Nephron progenitor cell (in vitro differentiated cells): Measurements from ENCODE around the gene AFAP1.

Experiments
- DNase-seq: peaks from one replicate; pipeline ENCODE4 v3.0.0; 2021
- H3K27ac Mint-ChIP-seq: 2 replicates; pipeline ENCODE4 v1.8.0; 2021; ENCODE audit warnings: mild to moderate bottlenecking, moderate library complexity, mixed read lengths
- H3K27me3 Mint-ChIP-seq: 2 replicates; pipeline ENCODE4 v1.8.0; 2021; ENCODE audit warnings: mild to moderate bottlenecking, low read depth, mixed read lengths; ENCODE audit not compliant: poor library complexity
- H3K36me3 Mint-ChIP-seq: 2 replicates; pipeline ENCODE4 v1.8.0; 2021; ENCODE audit warnings: low read depth, mixed read lengths
- H3K4me1 Mint-ChIP-seq: 2 replicates; pipeline ENCODE4 v1.8.0; 2021; ENCODE audit warnings: mixed read lengths
- H3K4me3 Mint-ChIP-seq: 2 replicates; pipeline ENCODE4 v1.8.0; 2021; ENCODE audit warnings: mild to moderate bottlenecking, moderate library complexity, mixed read lengths
- H3K9me3 Mint-ChIP-seq: 2 replicates; pipeline ENCODE4 v1.8.0; 2021; ENCODE audit warnings: mild to moderate bottlenecking, moderate library complexity, mixed read lengths
- TF ChIP-seq, protein P1 (sequence below): fragments of 200-600 bp; sonication (generic); IDR thresholded peaks from 2 replicates; pipeline ENCODE4 v1.5.0; 2021; ENCODE audit warnings: antibody characterized with exemption

Gene AFAP1

DNA sequence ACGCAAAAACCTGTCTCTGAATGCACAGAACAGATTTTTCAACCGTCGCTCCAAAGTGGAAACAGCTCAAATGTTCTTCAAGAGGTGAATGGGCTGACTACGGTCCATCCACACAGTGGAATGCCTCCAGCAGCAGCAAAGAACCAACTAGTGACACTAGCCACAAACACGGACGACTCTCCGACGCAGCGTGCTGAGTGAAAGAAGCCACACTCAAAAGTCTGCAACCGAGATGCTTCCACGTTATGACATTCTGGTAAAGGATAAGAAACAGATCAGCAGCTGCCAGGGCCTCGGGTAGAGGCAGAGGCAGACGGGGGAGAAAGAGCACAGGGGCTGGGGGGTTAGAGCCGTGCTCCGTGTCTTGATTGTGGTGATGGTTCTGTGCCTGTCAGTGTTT, 125.2 kb downstream of the AFAP1 start:
- peaks cover 72% of the 10 kb centered on the region for H3K36me3 Mint-ChIP-seq
- TF ChIP-seq, protein P1, sequence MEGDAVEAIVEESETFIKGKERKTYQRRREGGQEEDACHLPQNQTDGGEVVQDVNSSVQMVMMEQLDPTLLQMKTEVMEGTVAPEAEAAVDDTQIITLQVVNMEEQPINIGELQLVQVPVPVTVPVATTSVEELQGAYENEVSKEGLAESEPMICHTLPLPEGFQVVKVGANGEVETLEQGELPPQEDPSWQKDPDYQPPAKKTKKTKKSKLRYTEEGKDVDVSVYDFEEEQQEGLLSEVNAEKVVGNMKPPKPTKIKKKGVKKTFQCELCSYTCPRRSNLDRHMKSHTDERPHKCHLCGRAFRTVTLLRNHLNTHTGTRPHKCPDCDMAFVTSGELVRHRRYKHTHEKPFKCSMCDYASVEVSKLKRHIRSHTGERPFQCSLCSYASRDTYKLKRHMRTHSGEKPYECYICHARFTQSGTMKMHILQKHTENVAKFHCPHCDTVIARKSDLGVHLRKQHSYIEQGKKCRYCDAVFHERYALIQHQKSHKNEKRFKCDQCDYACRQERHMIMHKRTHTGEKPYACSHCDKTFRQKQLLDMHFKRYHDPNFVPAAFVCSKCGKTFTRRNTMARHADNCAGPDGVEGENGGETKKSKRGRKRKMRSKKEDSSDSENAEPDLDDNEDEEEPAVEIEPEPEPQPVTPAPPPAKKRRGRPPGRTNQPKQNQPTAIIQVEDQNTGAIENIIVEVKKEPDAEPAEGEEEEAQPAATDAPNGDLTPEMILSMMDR: no peak
- peaks cover 9% of the 10 kb centered on the region for H3K27me3 Mint-ChIP-seq
- no peaks in the 10 kb centered on the region for H3K9me3 Mint-ChIP-seq
- H3K4me3 Mint-ChIP-seq: no peak overlapping the region
- no peak overlapping the region for H3K27ac Mint-ChIP-seq
- peaks cover 63% of the 10 kb centered on the region for H3K4me1 Mint-ChIP-seq
- no peak for DNase-seq

DNA sequence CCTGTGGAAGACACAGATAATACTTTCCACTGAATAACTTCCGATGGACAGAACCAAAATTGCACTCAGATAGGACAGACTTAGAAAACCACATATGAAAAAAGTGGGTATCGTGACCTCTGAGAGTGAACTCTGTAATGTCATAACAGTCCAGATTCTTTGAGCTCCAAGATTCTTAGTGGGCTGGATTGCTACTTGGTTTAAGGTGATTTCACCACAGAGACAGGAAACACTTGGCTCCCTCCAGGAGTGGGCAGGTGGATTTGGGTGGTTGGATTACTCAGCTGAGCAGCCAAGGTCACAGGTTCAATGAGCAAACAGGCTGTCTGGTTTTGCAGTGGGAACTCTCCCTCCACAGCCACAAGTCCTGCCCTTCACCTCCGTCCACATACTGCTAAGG, 126.0 kb downstream of the AFAP1 start:
- peaks cover 11% of the 10 kb centered on the region for H3K27me3 Mint-ChIP-seq
- no peak overlapping the region for H3K27ac Mint-ChIP-seq
- H3K9me3 Mint-ChIP-seq: no peaks in the 10 kb centered on the region
- peaks cover 59% of the 10 kb centered on the region for H3K4me1 Mint-ChIP-seq
- peaks cover 76% of the 10 kb centered on the region for H3K36me3 Mint-ChIP-seq
- TF ChIP-seq, protein P1: no peak
- H3K4me3 Mint-ChIP-seq: no peak overlapping the region
- no peak for DNase-seq

DNA sequence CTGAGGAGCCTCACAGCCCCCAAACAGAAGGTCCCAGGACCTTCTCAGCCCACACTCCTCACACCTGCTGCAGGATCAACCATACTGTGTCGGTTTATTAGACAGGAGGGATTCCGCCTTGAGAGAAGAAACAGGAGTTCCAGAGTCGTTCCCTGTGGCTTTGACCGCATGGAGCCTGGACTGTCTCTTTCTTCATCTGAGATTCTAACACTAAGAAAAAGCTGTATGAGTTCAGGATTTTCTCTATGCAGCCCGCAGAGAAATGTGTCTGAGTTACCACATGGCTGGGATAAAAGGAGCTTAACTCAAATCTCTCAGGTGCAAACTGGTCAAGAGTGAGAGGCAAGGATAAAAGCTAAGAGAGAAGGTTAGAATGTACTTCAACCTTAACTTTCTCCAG, 126.7 kb downstream of the AFAP1 start:
- Mint-ChIP-seq H3K27ac (peak overlapping the region; percentile 14), H3K4me1 (peaks cover 59% of the 10 kb centered on the region), H3K36me3 (peaks cover 80% of the 10 kb centered on the region), H3K4me3 (no peak overlapping the region), H3K27me3 (peaks cover 11% of the 10 kb centered on the region), H3K9me3 (no peaks in the 10 kb centered on the region)
- no peak for DNase-seq
- TF ChIP-seq, protein P1: no peak

DNA sequence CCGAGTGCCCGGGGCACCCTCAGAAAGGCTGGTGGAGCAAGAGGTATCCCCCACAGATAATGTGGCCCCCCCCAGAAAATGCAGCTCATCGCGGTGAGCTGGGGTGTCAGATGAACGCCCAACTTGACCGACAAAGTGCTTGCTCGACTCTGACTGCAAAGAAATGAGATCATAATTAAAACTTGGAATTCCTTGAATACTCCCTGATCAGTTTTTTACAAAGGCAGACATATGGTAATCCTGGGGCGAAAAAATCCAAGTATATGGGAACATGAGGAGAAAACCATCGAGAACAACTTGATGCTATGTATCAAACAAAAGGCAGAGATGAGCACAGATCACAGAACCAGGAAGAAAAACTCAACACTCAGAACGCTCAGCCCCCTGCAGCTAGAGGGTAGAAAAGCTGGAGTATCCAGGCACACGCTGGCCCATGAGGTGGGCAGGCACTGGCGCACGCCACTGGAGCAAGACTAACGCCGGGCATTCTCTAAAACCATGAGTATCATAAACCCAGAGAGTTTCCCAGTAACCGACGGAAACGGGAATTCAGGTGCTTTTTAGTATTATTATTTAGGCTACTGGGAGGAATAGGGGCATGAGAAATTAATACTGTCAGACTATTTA, 127.3 kb downstream of the AFAP1 start:
- H3K27ac Mint-ChIP-seq: peak overlapping the region; percentile 21
- peaks cover 11% of the 10 kb centered on the region for H3K27me3 Mint-ChIP-seq
- H3K4me3 Mint-ChIP-seq: no peak overlapping the region
- no peaks in the 10 kb centered on the region for H3K9me3 Mint-ChIP-seq
- TF ChIP-seq, protein P1: no peak
- peaks cover 80% of the 10 kb centered on the region for H3K36me3 Mint-ChIP-seq
- no peak for DNase-seq
- H3K4me1 Mint-ChIP-seq: peaks cover 64% of the 10 kb centered on the region

DNA sequence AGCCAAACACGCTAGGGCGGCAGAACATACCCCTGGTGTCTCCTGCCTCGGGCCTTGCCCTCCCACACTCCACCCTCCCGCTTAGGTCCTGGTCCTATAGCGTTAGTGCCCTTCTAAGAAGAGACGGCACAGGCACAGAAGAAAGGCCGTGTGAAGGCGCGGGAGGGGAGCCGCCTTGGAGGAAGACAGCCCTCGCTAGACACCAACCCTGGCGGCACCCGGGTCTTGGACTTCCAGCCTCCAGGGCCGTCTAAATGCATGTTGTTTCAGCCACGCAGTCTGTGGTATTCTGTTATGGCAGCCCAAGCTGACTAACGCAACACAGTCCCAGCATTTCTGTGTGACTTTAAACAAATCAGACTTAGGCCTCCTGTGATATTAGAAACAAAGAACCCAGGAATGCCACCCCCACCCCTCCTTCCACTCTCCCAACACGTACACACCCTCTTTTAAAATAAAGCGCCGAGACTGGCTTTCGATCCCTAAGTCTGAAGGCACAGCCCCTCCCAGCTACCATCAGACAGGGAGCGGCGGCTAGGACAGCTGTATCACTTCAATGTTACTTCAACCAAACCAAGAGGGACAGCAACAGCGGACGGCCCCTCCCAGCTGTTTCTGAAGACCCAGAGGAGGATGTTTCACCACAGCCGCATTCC, 128.0 kb downstream of the AFAP1 start:
- H3K4me3 Mint-ChIP-seq: no peak overlapping the region
- peaks cover 11% of the 10 kb centered on the region for H3K27me3 Mint-ChIP-seq
- H3K27ac Mint-ChIP-seq: peak overlapping the region; percentile 82
- no peak for DNase-seq
- TF ChIP-seq, protein P1: no peak
- H3K4me1 Mint-ChIP-seq: peaks cover 71% of the 10 kb centered on the region
- peaks cover 73% of the 10 kb centered on the region for H3K36me3 Mint-ChIP-seq
- no peaks in the 10 kb centered on the region for H3K9me3 Mint-ChIP-seq
